DND-41 (cell line): ENCODE measurements around the gene TSTD2.

Source experiments
- ATAC-seq: fragments of 200-7000 bp; cut with Tn5 transposase; 3 replicates; pipeline ENCODE4 v1.9.1; 2021; ENCODE audit warnings: low read depth; ENCODE audit not compliant: insufficient read depth
- DNase-seq: peaks from one replicate; pipeline ENCODE4 v3.0.0-alpha.2; 2020
- H2AFZ ChIP-seq: 2 replicates; pipeline ENCODE4 v1.6.0; 2012; ENCODE audit warnings: low read depth, low read length
- H3K27ac ChIP-seq: 2 replicates; pipeline ENCODE4 v1.5.1; 2012; ENCODE audit warnings: low read length, inconsistent platforms
- H3K27me3 ChIP-seq: fragments of 200-600 bp; sonication (generic); 2 replicates; pipeline ENCODE4 v1.6.0; 2012; ENCODE audit warnings: low read length, mild to moderate bottlenecking, inconsistent platforms; ENCODE audit not compliant: insufficient read depth, poor library complexity
- H3K36me3 ChIP-seq: 2 replicates; pipeline ENCODE4 v1.5.1; 2012; ENCODE audit warnings: low read length, inconsistent platforms; ENCODE audit not compliant: insufficient read depth
- H3K4me1 ChIP-seq: 2 replicates; pipeline ENCODE4 v1.5.1; 2012; ENCODE audit warnings: mild to moderate bottlenecking, low read length; ENCODE audit not compliant: insufficient read depth
- H3K4me2 ChIP-seq: 2 replicates; pipeline ENCODE4 v1.6.0; 2012; ENCODE audit warnings: mild to moderate bottlenecking, moderate library complexity, low read length, inconsistent platforms; ENCODE audit not compliant: insufficient read depth
- H3K4me3 ChIP-seq, 2 experiments: fragments of 200-600 bp in 1 of 2; shearing (Covaris generic) in 1 of 2; 2 replicates each; pipeline ENCODE4 v1.5.1; 2012 to 2016; ENCODE audit warnings: inconsistent platforms in 2 of 2, low read length in 2 of 2, mild to moderate bottlenecking in 2 of 2, low read depth in 1 of 2, moderate library complexity in 1 of 2
- H3K79me2 ChIP-seq: 2 replicates; pipeline ENCODE4 v1.6.0; 2012; ENCODE audit warnings: low read length, inconsistent platforms; ENCODE audit not compliant: insufficient read depth
- H3K9ac ChIP-seq: 2 replicates; pipeline ENCODE4 v1.6.0; 2012; ENCODE audit warnings: low read depth, mild to moderate bottlenecking, inconsistent platforms, low read length, moderate library complexity
- H3K9me3 ChIP-seq: 2 replicates; pipeline ENCODE4 v1.5.1; 2012; ENCODE audit warnings: low read length, moderate library complexity, mild to moderate bottlenecking, inconsistent platforms; ENCODE audit not compliant: insufficient read depth, severe bottlenecking
- H4K20me1 ChIP-seq: 2 replicates; pipeline ENCODE4 v1.6.0; 2012; ENCODE audit warnings: low read length; ENCODE audit not compliant: insufficient read depth
- CTCF ChIP-seq: IDR thresholded peaks from 2 replicates; pipeline ENCODE4 v1.5.1; 2012; ENCODE audit warnings: borderline replicate concordance, low read length, moderate library complexity, mild to moderate bottlenecking; ENCODE audit not compliant: poor library complexity, severe bottlenecking; ENCODE audit errors: extremely low read depth
- EZH2 ChIP-seq: IDR thresholded peaks from 3 replicates; pipeline ENCODE4 v1.6.1; 2012; ENCODE audit warnings: borderline replicate concordance, low read depth, mild to moderate bottlenecking, moderate library complexity, low read length, inconsistent platforms; ENCODE audit not compliant: severe bottlenecking

Gene TSTD2

GRCh38 chr9:97599314-97599846, 33.8 kb downstream of the TSTD2 start:
- Histone ChIP-seq H3K27ac (no peak overlapping the region), H3K36me3 (peaks cover 37% of the 10 kb centered on the region)

DNA sequence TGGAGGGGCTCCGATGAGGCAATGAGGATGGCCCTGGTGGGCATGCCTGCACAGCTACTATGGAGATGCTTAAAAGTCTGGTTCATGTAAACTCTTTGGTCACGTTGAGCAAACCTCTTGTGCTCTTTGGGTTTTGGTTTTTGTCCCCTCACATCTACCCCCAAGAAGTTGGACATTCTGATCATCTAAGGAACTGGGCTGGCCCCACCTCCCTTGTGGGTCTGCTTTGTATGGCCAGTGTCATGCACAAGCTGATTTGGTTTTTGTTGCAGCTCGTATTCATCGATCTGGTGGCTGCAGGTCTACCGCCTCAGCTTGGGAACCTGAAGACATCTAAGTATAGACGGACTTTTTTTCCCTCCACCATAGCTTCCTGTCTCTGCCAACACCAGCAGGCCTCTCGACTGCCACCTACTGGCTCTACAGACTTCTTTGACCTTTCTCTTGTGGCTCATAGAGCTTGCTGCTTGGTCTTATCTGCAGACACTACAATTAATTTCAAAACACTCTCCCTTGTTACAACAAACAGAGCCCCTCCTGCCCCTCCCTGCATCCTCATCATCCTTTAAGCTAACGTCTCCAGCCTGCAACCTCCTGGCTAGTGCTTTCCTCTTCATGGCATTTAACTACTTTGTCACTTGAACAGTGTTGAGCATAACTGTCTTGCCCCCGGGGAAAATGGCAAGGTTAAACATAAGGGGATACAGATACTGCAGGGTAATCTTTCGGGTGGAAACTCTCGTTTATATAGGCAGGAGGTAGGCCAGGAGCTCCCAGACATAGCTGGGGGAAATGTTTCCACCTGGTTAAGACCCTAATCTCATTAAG, 34.5 kb downstream of the TSTD2 start:
- TF ChIP-seq CTCF (peak; percentile 80), EZH2 (no peak)
- ATAC-seq (peak; percentile 97), DNase-seq (peak; percentile 74)
- Histone ChIP-seq H3K27me3 (no peaks in the 10 kb centered on the region), H3K9ac (no peak overlapping the region), H3K4me1 (peaks cover 6% of the 10 kb centered on the region; the same call in 1 of the 2 replicates), H3K4me2 (0 out of 2 replicates have a peak overlapping the region, but pooled peaks have one; percentile 26), H3K4me3 (no peak overlapping the region), H2AFZ (peak overlapping the region; percentile 71), H3K9me3 (no peaks in the 10 kb centered on the region), H3K36me3 (peaks cover 33% of the 10 kb centered on the region), H3K27ac (no peak overlapping the region), H3K79me2 (no peaks in the 10 kb centered on the region), H4K20me1 (no peaks in the 10 kb centered on the region)

More at GRCh38 chr9:97599314-97599846, 33.8 kb downstream of the TSTD2 start:
- TF ChIP-seq EZH2 = no peak
- TF ChIP-seq CTCF = no peak
- Histone ChIP-seq H2AFZ (no peak overlapping the region), H3K4me1 (peaks cover 6% of the 10 kb centered on the region; the same call in 1 of the 2 replicates), H3K4me3 (no peak overlapping the region), H4K20me1 (no peaks in the 10 kb centered on the region), H3K27me3 (no peaks in the 10 kb centered on the region), H3K9me3 (no peaks in the 10 kb centered on the region), H3K79me2 (no peaks in the 10 kb centered on the region), H3K9ac (no peak overlapping the region), H3K4me2 (no peak overlapping the region)
- no peak for DNase-seq
- ATAC-seq = no peak

GRCh38 chr9:97596906-97597305, 36.3 kb downstream of the TSTD2 start:
- Histone ChIP-seq H3K4me2 (no peak overlapping the region), H4K20me1 (no peaks in the 10 kb centered on the region), H3K4me3 (no peak overlapping the region), H3K79me2 (no peaks in the 10 kb centered on the region), H3K4me1 (peaks cover 6% of the 10 kb centered on the region; the same call in 1 of the 2 replicates), H2AFZ (no peak overlapping the region), H3K36me3 (peaks cover 20% of the 10 kb centered on the region), H3K27me3 (peaks cover 4% of the 10 kb centered on the region), H3K9ac (no peak overlapping the region), H3K27ac (no peak overlapping the region), H3K9me3 (no peaks in the 10 kb centered on the region)
- DNase-seq = no peak
- no peak for TF ChIP-seq EZH2
- no peak for TF ChIP-seq CTCF
- ATAC-seq = no peak
